CD4-positive, alpha-beta T cell treated with Interleukin-12 subunit alpha and Interleukin-12 subunit beta, for 1 hour (primary cell): ENCODE data around the gene PRKAR2A.
A peak's percentile ranks its signal among the peaks of the same experiment; 100 is the strongest.

Experiments used
- DNase-seq: peaks from one replicate; pipeline ENCODE4 v3.0.0-alpha.2; 2020

PRKAR2A gene

DNA sequence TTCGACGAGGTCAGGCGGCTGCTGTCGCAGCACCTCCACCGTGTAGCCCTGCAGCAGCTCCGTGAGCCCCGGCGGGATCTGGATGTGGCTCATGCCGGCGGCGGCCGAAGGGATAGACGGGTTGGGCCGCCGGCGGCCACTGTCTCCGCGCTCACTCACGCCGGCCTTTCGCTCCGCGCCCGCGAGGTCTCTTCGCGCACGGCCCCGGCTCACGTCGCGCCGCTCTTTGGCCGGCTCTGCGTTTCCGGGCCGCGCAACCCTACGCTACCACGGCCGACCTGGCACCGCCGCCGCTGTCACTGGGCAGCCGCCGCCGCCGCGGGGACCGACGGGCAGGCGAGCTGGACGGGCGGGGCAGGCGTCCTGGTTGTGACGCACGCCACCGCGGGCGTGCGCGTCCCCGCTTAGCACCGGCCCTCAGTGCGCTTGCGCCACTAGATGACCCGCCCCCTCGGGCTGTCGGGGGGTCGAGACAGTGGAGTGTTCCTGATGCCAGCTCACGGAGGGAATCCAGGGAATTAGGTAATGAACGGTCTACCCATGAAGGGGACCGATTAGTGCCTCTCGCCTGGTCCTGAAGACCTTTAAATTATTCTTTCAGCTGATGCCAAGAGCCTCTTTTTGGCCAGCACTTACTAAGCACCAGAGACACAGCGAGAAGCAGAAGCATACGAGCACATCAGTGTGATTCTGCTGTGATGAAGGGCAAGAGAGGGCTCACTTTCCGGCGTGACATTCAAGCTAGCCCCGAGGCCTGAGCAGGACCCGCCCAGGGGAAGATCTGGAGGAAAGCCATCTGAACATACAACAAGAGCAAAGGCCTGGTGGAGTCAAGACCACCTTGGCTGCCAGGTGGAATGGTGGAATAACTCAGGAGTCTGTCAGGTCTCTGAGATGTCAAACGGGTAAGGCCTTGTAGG lies at the start of gene PRKAR2A:
Gene PRKAR2A, minus strand, starts transcription at position 371 of the 920 bp plus-strand sequence. Its CDS starts 278 bp downstream, at position 93.
- DNase-seq: peak; percentile 88

DNA sequence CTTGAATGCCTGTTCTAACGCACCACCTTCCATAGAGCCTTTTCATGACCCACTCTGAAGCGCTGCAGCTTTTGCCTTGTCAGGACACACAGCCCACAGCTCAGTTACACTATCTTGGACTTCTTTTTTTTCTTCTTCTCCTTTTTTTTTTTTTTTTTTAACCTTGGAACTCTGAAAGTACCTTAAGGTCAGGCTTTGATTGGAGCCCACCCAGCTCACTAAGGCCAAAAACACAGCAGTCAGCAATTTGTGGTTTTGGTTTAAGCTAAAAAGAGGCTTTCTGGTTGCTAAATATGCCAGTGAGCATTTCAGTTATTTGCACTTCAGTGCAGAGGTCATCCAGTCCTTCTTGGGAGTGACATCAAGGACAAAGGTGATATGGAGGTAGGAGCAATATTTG lies 49.3 kb upstream of the PRKAR2A start:
- no peak for DNase-seq

DNA sequence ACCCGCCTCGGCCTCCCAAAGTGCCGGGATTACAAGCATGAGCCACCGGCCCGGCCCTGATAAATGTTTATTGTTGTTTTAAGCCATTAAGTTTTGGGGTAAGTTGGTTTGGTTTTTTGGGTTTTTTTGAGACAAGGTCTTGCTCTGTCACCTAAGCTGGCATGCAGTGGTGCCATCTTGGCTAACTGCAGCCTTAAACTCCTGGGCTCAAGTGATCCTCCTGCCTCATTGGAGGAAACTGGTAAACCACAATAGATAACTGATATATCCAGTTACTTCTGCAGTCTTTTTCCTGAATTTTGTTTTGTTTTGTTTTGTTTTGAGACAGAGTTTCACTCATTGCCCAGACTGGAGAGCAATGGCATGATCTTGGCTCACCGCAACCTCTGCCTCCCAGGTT lies 46.8 kb upstream of the PRKAR2A start:
- no peak for DNase-seq

DNA sequence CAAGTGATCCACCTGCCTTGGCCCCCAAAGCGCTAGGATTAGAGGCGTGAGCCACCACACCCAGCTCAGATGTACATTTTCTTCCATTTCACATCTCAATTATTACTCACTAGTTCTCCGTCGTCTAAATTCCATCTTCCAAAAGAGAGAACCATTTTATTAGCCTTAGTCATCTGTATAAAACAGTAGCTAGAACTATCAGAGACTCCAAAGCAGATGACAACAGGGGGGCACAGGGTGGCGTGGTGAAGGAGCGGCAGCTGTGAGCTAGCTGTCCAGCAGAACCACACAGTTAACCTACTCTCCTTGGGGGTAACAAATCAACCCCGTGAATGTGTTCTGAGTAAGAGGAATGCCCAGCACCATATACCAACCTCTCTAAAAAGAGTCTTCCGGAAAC lies 43.9 kb upstream of the PRKAR2A start:
- no peak for DNase-seq

DNA sequence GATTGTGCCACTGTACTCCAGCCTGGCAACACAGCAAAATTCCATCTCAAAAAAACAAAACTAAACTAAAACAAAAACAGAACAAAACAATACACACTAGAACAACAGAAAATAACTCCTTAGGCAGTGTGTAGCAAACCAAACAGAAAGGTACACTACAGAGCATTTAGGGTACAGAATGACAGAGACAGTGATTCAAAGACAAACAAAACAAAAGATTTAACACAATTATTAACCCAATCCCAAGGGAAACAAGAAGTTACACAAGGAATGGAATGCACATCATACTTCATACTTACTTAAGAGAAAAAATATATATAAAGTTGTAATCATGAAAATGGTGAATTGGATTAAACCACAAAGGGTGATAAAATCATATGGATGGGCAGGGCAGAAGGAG lies 38.1 kb upstream of the PRKAR2A start:
- no peak for DNase-seq

DNA sequence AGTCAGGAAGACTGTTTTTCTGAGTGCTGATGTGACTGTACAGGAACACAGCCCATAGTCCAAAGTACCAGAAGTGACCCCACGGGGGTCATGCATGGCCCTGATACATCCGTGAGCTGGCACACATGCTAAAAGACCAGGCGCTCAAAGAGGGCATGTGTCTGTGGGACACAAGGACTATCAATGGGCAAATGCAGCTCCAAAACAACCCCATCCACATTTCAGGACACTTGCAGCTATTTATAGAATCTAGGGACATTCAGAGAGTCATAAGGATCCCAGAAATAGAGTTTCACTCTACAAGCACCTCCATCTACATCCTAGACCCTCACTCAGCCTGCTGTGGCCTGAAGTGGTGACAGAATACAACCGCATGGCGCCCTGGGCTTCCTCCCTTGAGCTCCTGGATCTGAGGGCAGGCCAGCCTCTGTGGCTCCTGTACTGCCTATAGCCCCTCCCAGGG lies 34.0 kb upstream of the PRKAR2A start:
- no peak for DNase-seq

DNA sequence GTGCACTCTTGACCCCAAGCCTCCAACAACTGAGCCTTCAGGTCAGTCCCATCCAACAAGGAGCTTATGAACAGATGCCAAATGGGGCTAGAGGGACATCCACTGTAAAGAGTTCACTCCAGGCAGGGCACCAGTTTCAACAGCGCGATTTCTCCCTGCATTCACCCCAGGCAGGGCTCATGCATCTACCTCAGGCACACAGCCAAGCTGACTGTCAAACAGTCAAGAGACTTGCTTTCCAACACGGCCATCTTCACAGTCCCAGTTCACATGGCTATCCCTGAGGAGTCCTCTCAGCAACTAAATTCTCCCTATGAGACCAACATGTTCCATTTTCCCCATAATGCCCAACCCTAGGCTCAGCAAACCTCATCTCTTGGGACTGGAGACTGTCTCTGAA lies 33.3 kb upstream of the PRKAR2A start:
- DNase-seq: no peak

DNA sequence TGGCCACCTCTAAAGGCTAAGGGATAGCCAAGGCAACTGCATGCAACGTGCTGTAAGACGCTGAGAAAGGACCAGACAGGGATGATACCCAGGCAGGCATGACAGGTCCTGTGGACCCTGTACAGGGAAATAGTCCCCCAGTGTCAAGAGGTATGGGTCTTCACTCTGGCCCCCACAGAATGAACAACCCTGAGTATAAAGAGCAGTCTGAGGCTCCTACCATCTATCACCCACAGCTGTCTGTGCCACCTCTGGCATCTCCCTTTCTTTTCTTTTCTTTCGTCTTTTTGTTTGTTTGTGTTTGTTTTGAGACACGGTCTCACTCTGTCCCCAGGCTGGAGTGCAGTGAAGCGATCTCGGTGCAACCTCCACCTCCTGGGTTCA lies 32.3 kb upstream of the PRKAR2A start:
- DNase-seq: no peak

DNA sequence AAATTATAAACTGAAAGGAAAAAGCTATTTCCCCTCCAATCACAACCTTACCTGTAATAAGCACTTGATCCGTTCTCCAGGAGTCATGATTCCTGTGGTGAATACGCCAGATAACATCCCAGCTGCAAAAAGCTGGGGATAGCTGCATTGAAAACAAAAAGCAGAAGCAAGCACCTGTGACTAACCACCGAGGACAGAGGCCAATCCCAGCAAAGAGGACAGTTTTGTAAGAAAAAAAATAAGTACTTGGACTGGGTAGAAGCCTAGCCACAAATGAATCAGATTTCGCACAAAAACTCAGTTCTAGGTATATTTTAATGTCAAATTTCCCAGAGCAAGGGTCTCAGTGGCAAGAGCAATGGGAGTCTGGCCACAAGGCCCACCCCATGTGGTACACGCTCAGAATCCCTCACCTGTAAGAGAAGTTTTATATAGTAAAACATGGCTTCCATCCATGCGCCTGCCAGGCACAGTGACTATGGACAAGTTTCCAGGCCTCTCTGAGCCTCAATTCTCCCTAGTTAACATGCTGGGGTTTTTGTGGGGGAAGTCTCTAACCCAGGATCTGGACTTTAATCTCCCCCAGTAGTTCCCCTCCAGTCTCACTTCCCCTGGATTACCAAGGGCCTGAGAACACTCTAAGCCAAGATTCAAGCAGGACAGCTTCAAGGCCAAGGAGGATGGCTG lies 31.8 kb upstream of the PRKAR2A start:
- DNase-seq: no peak

DNA sequence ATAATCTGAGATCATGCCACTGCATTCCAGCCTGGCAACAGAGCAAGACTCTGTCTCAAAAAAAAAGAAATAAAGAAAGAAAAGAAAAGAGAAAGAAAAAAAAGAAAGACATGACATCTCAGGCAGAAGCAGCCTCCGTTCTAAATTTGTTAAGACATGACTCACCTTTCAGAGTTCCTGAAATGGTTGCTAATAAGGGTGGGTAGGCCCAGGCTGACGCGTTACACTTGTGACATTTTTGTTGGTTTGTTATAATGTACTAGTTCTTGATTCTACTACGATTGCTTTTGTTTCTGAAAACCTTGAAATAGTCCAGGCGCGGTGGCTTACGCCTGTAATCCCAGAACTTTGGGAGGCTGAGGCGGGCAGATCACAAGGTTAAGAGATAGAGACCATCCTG lies 30.0 kb upstream of the PRKAR2A start:
- DNase-seq: no peak

DNA sequence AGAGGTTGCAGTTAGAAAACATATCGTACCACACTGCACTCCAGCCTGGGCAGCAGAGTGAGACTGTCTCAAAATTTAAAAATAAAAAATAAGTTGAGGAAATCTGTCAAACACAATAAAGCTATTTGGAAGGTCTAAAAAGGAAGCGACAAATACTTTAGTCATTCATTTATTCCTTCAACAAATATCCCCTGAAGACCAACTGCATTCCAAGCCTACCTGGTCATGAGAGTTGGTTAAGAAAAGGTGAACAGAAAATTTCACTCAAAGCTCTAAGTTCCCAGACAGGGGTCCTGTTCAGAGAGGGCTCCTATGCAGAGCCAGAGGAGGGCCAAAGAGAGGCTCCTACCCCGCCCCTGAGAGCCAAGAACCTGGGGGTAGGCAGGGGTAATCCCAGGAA lies 15.4 kb upstream of the PRKAR2A start:
- no peak for DNase-seq

DNA sequence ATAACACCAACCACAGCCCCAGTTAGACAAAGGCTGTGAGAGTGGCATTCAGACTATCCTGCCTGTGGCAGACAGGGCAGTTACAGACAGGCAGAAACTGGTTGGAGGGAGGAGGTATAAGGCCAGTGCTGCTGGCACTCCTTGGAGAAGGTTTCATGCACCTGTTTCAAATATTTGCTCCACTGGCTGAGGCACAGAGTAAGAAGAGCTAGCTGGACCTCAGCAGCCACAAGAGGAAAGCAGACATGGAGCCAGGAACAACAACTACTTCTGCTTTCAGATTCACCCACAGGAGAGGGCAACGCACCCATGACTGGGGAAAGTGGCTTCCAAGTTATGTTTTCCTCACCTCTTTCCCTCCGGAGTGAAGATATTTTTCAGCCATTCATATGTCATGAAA lies 11.5 kb upstream of the PRKAR2A start:
- DNase-seq: no peak

DNA sequence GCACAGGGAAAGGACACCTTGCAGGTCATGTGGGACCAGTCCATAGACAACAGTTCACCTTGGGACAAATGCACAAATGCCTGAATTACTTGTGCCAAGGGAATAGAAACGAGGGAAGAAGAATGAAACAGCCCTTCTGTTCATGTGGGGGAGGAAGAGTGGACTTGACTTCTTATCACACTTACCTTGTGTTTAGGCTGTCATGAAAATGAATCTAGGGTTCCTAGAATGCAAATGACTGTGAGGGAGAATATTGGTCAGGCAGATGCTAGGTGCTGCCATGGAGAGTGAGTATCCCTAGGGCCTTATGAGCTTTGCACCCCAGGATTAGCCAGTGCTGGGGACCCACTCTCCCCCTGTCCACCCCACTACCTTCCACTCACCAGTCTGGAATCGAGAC lies 11.0 kb upstream of the PRKAR2A start:
- DNase-seq: no peak

DNA sequence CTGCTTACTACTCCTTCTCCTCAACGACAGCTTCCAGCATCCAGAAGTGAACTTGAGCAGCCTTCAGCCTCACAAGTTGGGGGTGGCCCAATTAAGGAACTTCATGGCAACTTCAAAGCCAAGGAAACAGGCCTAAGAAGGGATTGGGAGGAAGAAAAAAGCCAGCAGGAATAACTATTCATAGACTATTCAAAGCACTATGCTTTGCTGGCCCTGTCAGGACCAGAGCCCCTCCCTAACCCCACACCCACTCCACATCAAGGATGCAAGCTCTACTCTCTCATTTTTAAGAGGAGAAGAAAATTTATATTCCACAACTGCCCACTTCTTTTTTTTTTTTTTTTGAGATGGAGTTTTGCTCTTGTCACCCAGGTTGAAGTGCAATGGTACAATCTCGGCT lies 10.0 kb upstream of the PRKAR2A start:
- no peak for DNase-seq

DNA sequence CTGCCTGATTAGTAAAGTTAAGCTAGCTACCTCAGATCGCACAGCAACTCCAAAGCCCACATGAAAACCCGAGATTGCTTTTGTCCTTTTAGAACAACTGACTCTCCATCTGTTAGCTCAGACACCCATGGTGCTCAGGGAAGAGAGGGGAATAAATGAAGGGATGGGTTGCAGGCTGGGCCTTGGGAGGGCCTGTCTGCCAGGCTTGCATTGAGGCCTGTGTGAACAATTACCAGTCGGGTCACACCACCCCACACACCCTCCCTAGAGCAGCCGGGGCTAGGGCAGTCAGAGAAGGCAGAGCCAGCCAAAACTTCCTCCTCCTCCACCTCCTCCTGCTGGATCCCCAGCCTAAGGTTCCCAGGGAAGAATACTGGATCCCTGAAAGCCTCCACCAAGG lies 8.8 kb upstream of the PRKAR2A start:
- no peak for DNase-seq

DNA sequence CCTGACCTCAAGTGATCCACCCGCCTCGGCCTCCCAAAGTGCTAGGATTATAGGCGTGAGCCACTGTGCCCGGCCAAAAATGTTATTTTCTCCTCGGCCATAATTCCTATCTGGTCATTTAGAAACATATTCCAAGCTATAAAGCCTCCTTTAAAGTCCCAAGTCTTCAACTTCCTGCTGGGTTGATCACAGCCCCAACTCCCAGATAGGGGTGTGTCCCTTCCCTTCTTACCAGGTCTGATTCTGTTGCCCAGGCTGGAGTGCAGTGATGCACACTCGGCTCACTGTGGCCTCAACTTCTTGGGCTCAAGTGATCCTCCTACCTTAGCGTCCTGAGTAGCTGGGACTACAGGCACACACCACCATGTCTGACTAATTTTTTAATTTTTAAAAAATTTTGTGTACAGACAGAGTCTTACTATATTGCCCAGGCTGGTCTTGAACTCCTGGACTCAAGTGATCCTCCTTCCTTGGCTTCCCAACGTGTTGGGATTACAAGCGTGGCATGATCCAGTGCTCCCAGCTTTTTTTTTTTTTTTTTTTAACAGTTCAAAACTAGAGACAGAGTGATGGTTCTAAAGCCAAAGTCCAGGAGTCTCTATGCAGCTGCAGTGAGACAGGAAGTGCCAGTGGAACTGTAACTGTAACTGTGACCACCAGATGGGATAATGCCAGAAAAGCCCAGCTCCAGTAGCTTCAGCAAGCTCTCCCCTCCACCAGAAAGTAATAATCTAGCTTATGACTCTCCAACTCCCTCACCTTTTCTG lies 8.2 kb upstream of the PRKAR2A start:
- no peak for DNase-seq

DNA sequence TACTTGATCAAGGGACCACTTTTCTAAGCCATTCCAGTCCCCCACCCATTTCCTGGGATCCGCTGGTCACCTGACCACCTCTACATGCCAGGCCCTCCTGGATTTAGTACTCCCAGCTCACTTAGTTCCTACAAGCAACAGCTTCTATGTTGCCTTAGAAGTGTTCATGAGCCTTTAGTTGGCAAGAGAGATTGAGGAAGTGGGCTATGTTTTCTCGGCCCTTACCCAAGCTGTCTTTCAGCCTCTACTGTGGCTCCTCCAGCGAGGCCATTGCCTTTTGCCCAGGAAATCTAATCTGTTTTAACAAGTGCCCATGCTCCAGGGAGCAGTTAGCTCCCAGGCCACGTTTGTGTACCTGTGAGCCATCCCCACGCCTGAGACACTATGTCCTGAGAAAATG lies 4.5 kb upstream of the PRKAR2A start:
- DNase-seq: no peak

DNA sequence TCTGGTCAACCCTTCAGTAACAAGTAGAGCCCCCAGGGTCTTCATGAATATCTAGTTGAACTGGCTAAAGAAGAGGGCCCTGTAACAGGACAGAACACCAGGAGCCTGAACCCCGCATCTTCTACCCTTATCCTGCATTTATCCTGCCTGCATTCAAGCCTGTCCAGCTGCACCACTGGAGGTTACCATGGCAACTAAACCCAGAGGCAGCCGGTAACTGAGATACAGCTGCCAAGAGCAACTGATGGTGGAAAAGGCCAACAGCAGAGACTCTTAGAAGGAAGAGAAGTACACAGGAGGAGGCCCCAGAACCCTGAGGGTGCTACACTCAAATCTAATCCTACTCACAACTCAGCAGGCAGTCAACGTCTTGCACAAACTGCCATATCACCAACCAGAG lies 3.7 kb upstream of the PRKAR2A start:
- no peak for DNase-seq

DNA sequence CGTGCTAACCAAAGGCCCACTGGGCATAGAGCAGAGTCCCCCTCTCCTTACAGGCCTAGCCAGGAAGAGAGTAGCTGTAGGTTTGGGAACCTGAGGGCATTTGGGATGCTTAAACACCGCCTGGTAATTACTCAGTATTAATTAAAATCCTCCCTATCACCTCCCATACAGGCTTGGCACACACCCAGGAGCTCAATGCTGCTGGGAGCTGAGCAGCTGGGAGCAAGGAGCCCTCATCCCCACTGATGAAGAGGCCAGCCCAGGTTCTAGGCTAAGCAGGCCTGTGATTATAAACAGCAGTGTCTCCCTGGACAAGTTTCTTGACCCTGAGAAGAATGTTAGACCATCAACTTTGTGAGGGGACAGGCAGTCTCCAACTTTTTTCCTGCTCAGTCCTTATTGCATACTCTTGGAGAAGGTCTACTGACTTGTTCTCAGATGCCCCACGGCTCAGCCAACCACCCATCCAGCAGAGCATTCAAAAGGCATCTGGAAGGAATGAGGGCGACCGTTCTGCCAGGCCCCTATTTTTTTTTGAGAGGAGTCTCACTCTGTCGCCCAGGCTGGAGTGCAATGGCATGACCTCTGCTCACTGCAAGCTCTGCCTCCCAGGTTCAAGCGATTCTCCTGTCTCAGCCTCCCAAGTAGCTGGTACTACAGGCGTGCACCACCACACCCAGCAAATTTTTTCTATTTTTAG lies 1.3 kb upstream of the PRKAR2A start:
- DNase-seq: no peak

DNA sequence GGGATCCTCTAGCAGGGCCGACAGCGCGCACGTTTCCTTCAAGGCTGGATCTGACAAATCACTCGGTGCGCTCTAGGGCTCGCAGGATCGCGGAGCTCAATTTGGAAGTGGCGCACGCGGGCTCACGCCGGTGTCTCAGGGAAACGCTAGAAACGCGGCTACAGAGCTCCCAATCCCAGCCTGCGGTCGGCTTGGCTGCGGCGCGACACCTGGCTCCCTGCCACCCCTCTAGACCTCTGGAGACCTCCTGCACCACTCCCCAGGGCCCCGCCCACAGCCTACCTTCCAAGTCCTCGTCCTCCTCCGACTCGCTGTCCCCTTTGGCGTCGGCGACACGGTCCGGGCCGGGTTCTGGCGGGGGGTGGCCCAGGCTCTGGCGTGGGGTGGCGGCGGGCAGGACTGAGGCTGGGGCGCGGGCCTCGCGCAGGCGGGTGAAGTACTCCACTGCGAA lies 596 bp downstream of the PRKAR2A start:
- DNase-seq: peak; percentile 56

DNA sequence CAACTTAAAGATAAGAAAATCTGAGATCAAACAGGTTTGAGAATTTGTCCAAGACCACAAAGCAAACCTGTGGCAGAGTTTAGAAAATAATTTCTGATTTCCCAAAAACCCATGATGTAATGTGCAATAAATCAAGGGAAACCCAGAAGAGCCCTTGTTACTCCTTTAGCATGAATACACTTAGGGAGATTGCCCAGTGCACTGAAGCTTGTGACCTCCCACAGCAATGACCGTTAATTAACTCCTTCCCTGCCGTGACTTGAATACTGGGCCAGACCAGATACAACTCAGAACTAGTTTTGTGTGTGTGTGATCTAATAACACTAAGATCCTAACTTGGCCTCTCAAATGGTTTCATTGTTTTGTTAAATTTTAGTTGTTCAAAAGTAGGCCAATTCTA lies 2.5 kb downstream of the PRKAR2A start:
- no peak for DNase-seq

DNA sequence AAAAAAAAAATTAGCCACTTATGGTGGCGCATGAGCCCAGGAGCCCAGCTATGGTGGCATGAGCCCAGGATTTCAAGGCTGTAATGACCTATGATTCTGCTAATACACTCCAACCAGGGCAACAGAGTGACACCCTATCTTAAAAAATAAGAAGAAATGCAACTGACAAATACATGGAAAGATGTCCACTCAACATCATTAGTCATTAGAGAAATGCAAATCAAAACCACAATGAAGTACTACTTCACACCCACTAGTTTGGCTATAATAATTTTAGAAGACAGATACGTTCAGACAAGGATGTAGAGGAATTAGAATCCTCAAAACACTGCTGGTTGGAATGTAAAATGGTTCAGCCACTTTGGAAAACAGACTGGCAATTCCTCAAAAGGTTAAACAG lies 10.5 kb downstream of the PRKAR2A start:
- no peak for DNase-seq
